HEK293 (cell line): ENCODE measurements around the gene GPAT2.

Experiments
- CTCF ChIA-PET: fragments of 350-600 bp; formaldehyde crosslinking; extraction: SDS; loops from one replicate; lab custom pipeline; 2021; ENCODE audit warnings: antibody characterized with exemption; lab: Yijun Ruan, JAX
- POLR2A ChIA-PET: fragments of 300-600 bp; formaldehyde crosslinking; extraction: SDS; loops from one replicate; lab custom pipeline; 2020; ENCODE audit warnings: antibody characterized with exemption, inconsistent platforms; lab: Yijun Ruan, JAX
- H3K27ac ChIP-seq: fragments of 200-500 bp; sonication (Bioruptor generic); 2 replicates; pipeline ENCODE4 v1.5.1; 2014; ENCODE audit warnings: low read depth, low read length, control low read depth, inconsistent platforms; ENCODE audit errors: extremely low read depth
- H3K36me3 ChIP-seq, 2 experiments: fragments of 200-500 bp in 1 of 2; sonication (Bioruptor generic) in 1 of 2; 1 replicate in 1 of 2; 2 replicates in 1 of 2; pipeline ENCODE4 v1.5.1; 2014 to 2017; ENCODE audit warnings: inconsistent platforms in 2 of 2, low read length in 2 of 2; ENCODE audit not compliant: control insufficient read depth in 2 of 2, insufficient read depth in 1 of 2
- H3K4me1 ChIP-seq: fragments of 200-500 bp; sonication (Bioruptor generic); 2 replicates; pipeline ENCODE4 v1.5.1; 2014; ENCODE audit warnings: mild to moderate bottlenecking, low read length, inconsistent platforms; ENCODE audit not compliant: control insufficient read depth, insufficient read depth
- H3K4me3 ChIP-seq: 2 replicates; pipeline ENCODE4 v1.5.1; 2011; ENCODE audit warnings: low read depth, mild to moderate bottlenecking, control low read depth, low read length, moderate library complexity
- H3K9me3 ChIP-seq: fragments of 200-500 bp; sonication (Bioruptor generic); 2 replicates; pipeline ENCODE4 v1.5.1; 2014; ENCODE audit warnings: low read depth, low read length, inconsistent platforms; ENCODE audit not compliant: control insufficient read depth, insufficient read depth
- AEBP2 ChIP-seq: fragments of 450-650 bp; formaldehyde crosslinking; IDR thresholded peaks from 2 replicates; pipeline ENCODE4 v1.5.1; 2016; ENCODE audit warnings: missing biosample characterization, missing genetic modification characterization, borderline replicate concordance
- BCL11A ChIP-seq: fragments of 450-650 bp; formaldehyde crosslinking; IDR thresholded peaks from 2 replicates; pipeline ENCODE4 v1.5.1; 2016; ENCODE audit warnings: low read depth, missing biosample characterization, missing genetic modification characterization
- KLF10 ChIP-seq: fragments of 450-650 bp; IDR thresholded peaks from 2 replicates; pipeline ENCODE4 v1.5.1; 2018; ENCODE audit warnings: missing biosample characterization, mild to moderate bottlenecking, missing genetic modification characterization
- KLF17 ChIP-seq: fragments of 450-650 bp; formaldehyde crosslinking; IDR thresholded peaks from 2 replicates; pipeline ENCODE4 v1.5.1; 2016; ENCODE audit warnings: missing biosample characterization, missing genetic modification characterization
- KLF7 ChIP-seq: fragments of 450-650 bp; formaldehyde crosslinking; IDR thresholded peaks from 2 replicates; pipeline ENCODE4 v1.5.1; 2016; ENCODE audit warnings: missing biosample characterization, missing genetic modification characterization, borderline replicate concordance
- MZF1 ChIP-seq: fragments of 450-650 bp; formaldehyde crosslinking; IDR thresholded peaks from 2 replicates; pipeline ENCODE4 v1.5.1; 2017; ENCODE audit warnings: missing biosample characterization, missing genetic modification characterization, borderline replicate concordance
- PATZ1 ChIP-seq: fragments of 450-650 bp; formaldehyde crosslinking; IDR thresholded peaks from 2 replicates; pipeline ENCODE4 v1.5.1; 2016; ENCODE audit warnings: missing biosample characterization, missing genetic modification characterization
- PRDM4 ChIP-seq: fragments of 450-650 bp; formaldehyde crosslinking; IDR thresholded peaks from 2 replicates; pipeline ENCODE4 v1.5.1; 2017; ENCODE audit warnings: missing biosample characterization, missing genetic modification characterization
- TSHZ1 ChIP-seq: fragments of 450-650 bp; formaldehyde crosslinking; IDR thresholded peaks from 2 replicates; pipeline ENCODE4 v1.5.1; 2016; ENCODE audit warnings: missing biosample characterization, missing genetic modification characterization, borderline replicate concordance
- ZNF148 ChIP-seq: fragments of 450-650 bp; formaldehyde crosslinking; IDR thresholded peaks from 2 replicates; pipeline ENCODE4 v1.5.0; 2017; ENCODE audit warnings: missing biosample characterization, missing genetic modification characterization, borderline replicate concordance
- ZNF302 ChIP-seq: fragments of 450-650 bp; formaldehyde crosslinking; IDR thresholded peaks from 2 replicates; pipeline ENCODE4 v1.5.1; 2016; ENCODE audit warnings: missing biosample characterization, missing genetic modification characterization, low read depth
- ZNF510 ChIP-seq: fragments of 450-650 bp; formaldehyde crosslinking; IDR thresholded peaks from 2 replicates; pipeline ENCODE4 v1.5.1; 2018; ENCODE audit warnings: mild to moderate bottlenecking, missing genetic modification characterization, missing biosample characterization; ENCODE audit not compliant: insufficient replicate concordance
- ZNF549 ChIP-seq: fragments of 450-650 bp; IDR thresholded peaks from 2 replicates; pipeline ENCODE4 v1.5.1; 2018; ENCODE audit warnings: missing biosample characterization, missing genetic modification characterization, mild to moderate bottlenecking, inconsistent platforms, moderate library complexity
- ZNF558 ChIP-seq: fragments of 450-650 bp; formaldehyde crosslinking; IDR thresholded peaks from 2 replicates; pipeline ENCODE4 v1.5.1; 2016; ENCODE audit warnings: missing biosample characterization, missing genetic modification characterization
- ZNF654 ChIP-seq: fragments of 450-650 bp; formaldehyde crosslinking; IDR thresholded peaks from 2 replicates; pipeline ENCODE4 v1.5.1; 2016; ENCODE audit warnings: low read depth, missing biosample characterization, missing genetic modification characterization
- ZNF792 ChIP-seq: fragments of 450-650 bp; formaldehyde crosslinking; IDR thresholded peaks from 2 replicates; pipeline ENCODE4 v1.5.1; 2016; ENCODE audit warnings: missing biosample characterization, missing genetic modification characterization

The GPAT2 gene

GRCh38 chr2:96081042-96081441, 46.3 kb upstream of the GPAT2 start:
- no peak overlapping the region for H3K4me3 ChIP-seq
- no peaks in the 10 kb centered on the region for H3K36me3 ChIP-seq
- no peak overlapping the region for H3K27ac ChIP-seq
- CTCF ChIA-PET = no interaction called here
- TF ChIP-seq KLF10 (tag by site-specific recombination) = no peak
- TF ChIP-seq ZNF510 (tag by site-specific recombination) = no peak
- TF ChIP-seq AEBP2 (tag by site-specific recombination) = no peak
- TF ChIP-seq KLF17 (tag by site-specific recombination) = no peak
- TF ChIP-seq BCL11A (tag by site-specific recombination) = no peak
- no peak for TF ChIP-seq ZNF792 (tag by site-specific recombination)
- TF ChIP-seq ZNF654 (tag by site-specific recombination) = no peak
- TF ChIP-seq ZNF302 = no peak
- TF ChIP-seq PATZ1 (tag by site-specific recombination) = no peak
- no peak for TF ChIP-seq ZNF549 (tag by site-specific recombination)
- no peak for TF ChIP-seq MZF1 (tag by site-specific recombination)
- TF ChIP-seq TSHZ1 (tag by site-specific recombination) = no peak
- no peak for TF ChIP-seq KLF7 (tag by site-specific recombination)
- no peak for TF ChIP-seq PRDM4 (tag by site-specific recombination)
- no peak for TF ChIP-seq ZNF558 (tag by site-specific recombination)
- TF ChIP-seq ZNF148 = no peak
- TF ChIP-seq, all 188 proteins: peak for 0
- POLR2A ChIA-PET = no interaction called here
- H3K4me1 ChIP-seq = no peaks in the 10 kb centered on the region
- no peaks in the 10 kb centered on the region; the same call in 1 of the 2 replicates for H3K9me3 ChIP-seq
